Thymus (tissue), 11 donors: ENCODE results near the gene BMPER. TPM values are rescaled to one million over a fixed set of nuclear protein-coding genes. Genes with fewer than 3 reads are reported as not detected.

ENCODE experiments used
- DNase-seq, 9 donors: peaks; one replicate each; pipeline ENCODE4 v3.0.0-alpha.2; 2013; ENCODE audit warnings: low spot score in 9 of 9, low read depth in 6 of 9, missing footprints in 1 of 9
- H3K27ac ChIP-seq, 2 donors: one replicate each; pipeline ENCODE4 v1.5.1; 2013; ENCODE audit warnings: control low read depth in 1 of 2, low read depth in 1 of 2, low read length in 1 of 2, mild to moderate bottlenecking in 1 of 2, moderate library complexity in 1 of 2
- H3K27me3 ChIP-seq, 2 donors: one replicate each; pipeline ENCODE4 v1.5.1; 2013; ENCODE audit warnings: low read length in 1 of 2; ENCODE audit not compliant: control insufficient read depth in 2 of 2, insufficient read depth in 1 of 2
- H3K36me3 ChIP-seq, 2 donors: one replicate each; pipeline ENCODE4 v1.5.1; 2013; ENCODE audit warnings: low read length in 1 of 2, mild to moderate bottlenecking in 1 of 2, moderate library complexity in 1 of 2; ENCODE audit not compliant: control insufficient read depth in 2 of 2, insufficient read depth in 2 of 2
- H3K4me1 ChIP-seq, 2 donors: one replicate each; pipeline ENCODE4 v1.5.1; 2013; ENCODE audit warnings: low read length in 2 of 2; ENCODE audit not compliant: control insufficient read depth in 2 of 2, insufficient read depth in 2 of 2
- H3K4me3 ChIP-seq, 2 donors: one replicate each; pipeline ENCODE4 v1.5.1; 2013; ENCODE audit warnings: low read length in 2 of 2, control low read depth in 1 of 2, mild to moderate bottlenecking in 1 of 2
- H3K9me3 ChIP-seq, 2 donors: one replicate each; pipeline ENCODE4 v1.5.1; 2013; ENCODE audit warnings: low read length in 1 of 2, mild to moderate bottlenecking in 1 of 2; ENCODE audit not compliant: control insufficient read depth in 2 of 2, insufficient read depth in 1 of 2
- WGBS: extraction: QIAGEN DNeasy Blood & Tissue Kit; methylation state at CpG from one replicate; pipeline ENCODE4 v1.1.7; 2013; 5-methylcytosine and 5-hydroxymethylcytosine counted together
- polyA plus RNA-seq: library from polyadenylated mRNA; stranded (reverse); fragments of 200-250 nt; gene quantifications from one replicate; pipeline ENCODE4 v1.2.3, GENCODE V29; 2013
- total RNA-seq: library from RNA; stranded (reverse); fragments of 120-200 nt; gene quantifications from one replicate; pipeline ENCODE4 v1.2.4, GENCODE V29; 2013
- donor health status: healthy.

BMPER gene
- total and polyA plus RNA-seq, 2 donors = 1.0 to 4.5 TPM

DNA sequence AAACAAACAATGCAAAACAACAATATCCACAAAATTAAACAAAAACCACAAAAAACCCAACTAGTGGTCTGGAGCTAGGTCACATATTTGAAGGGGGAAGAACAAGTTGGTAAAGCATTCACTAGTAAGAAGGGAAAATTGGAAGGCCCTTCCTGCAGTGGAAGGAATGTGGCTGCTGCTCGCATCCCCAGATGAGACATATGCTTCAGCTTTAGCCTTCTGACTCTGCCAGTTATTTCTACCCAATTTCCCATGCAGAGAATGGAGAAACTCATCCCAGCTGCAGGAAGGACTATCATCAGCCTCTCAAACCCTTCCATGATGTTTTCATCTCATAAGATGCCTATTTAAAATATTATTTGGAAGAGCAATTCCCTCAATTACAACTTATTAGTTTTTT lies 176.6 kb downstream of the BMPER start:
- Histone ChIP-seq H3K9me3 (no peaks in the 10 kb centered on the region), H3K36me3 (no peaks in the 10 kb centered on the region), H3K4me3 (no peak overlapping the region), H3K4me1 (no peaks in the 10 kb centered on the region), H3K27ac (no peak overlapping the region), H3K27me3 (no peaks in the 10 kb centered on the region)
- WGBS = 93% methylated on average over 1 of the region's 1 CpG
- DNase-seq = no peak

GRCh38 chr7:34083440-34083839 lies 178.1 kb downstream of the BMPER start:
- DNase-seq = no peak

DNA sequence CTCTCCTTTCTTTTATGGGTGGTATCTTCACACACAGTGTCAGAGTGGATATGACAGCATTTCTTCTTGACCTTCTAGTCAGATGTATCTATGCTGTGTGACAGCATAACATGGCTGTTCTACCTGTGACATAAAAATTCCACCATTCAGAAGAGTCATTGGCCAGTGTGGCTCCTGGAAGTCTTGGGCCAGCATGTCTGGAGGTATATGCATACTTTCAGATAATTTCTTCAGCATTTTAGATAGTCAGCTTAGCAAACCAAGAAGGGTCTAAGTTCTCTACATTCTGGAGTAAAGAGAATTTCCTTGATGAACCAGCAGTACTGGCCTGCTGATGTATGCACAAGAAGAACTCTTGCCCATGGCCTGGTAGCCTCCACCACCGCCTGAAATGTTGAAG lies 179.3 kb downstream of the BMPER start:
- Histone ChIP-seq H3K27me3 (no peaks in the 10 kb centered on the region), H3K4me1 (no peaks in the 10 kb centered on the region), H3K9me3 (no peaks in the 10 kb centered on the region), H3K27ac (no peak overlapping the region), H3K4me3 (no peak overlapping the region), H3K36me3 (no peaks in the 10 kb centered on the region)
- DNase-seq = no peak
- WGBS = 96% methylated on average over 1 of the region's 1 CpG

More at GRCh38 chr7:34083440-34083839, 178.1 kb downstream of the BMPER start:
- Histone ChIP-seq H3K9me3 (no peaks in the 10 kb centered on the region), H3K27me3 (no peaks in the 10 kb centered on the region), H3K36me3 (no peaks in the 10 kb centered on the region), H3K4me1 (no peaks in the 10 kb centered on the region), H3K27ac (no peak overlapping the region), H3K4me3 (no peak overlapping the region)

- Histone ChIP-seq H3K27me3 (no peaks in the 10 kb centered on the region), H3K36me3 (no peaks in the 10 kb centered on the region), H3K4me3 (no peak overlapping the region), H3K4me1 (no peaks in the 10 kb centered on the region), H3K9me3 (no peaks in the 10 kb centered on the region), H3K27ac (no peak overlapping the region)
- no peak for DNase-seq
- 94% methylated on average over 5 of the region's 5 CpGs for WGBS
Measured at GRCh38 chr7:34086064-34086463, 180.7 kb downstream of the BMPER start.

- WGBS = 92% methylated on average over 5 of the region's 5 CpGs
- DNase-seq = no peak
- no peaks in the 10 kb centered on the region for H3K4me1 ChIP-seq
- H3K4me3 ChIP-seq = no peak overlapping the region
- no peaks in the 10 kb centered on the region for H3K27me3 ChIP-seq
- H3K27ac ChIP-seq = no peak overlapping the region
- H3K9me3 ChIP-seq = no peaks in the 10 kb centered on the region
- H3K36me3 ChIP-seq = no peaks in the 10 kb centered on the region
Measured at GRCh38 chr7:34086981-34087380, 181.6 kb downstream of the BMPER start.

- no peak for DNase-seq
Measured at GRCh38 chr7:34087892-34088891, 182.9 kb downstream of the BMPER start.

GRCh38 chr7:34090816-34091215 lies 185.5 kb downstream of the BMPER start:
- Histone ChIP-seq H3K36me3 (no peaks in the 10 kb centered on the region), H3K4me1 (no peaks in the 10 kb centered on the region), H3K9me3 (peaks cover 0 to 3% of the 10 kb centered on the region in 2 donors), H3K4me3 (no peak overlapping the region), H3K27ac (no peak overlapping the region), H3K27me3 (no peaks in the 10 kb centered on the region)
- DNase-seq = no peak
- WGBS = 80% methylated on average over 5 of the region's 5 CpGs

More at GRCh38 chr7:34087892-34088891, 182.9 kb downstream of the BMPER start:
- Histone ChIP-seq H3K27ac (no peak overlapping the region), H3K4me3 (no peak overlapping the region), H3K9me3 (no peaks in the 10 kb centered on the region), H3K4me1 (no peaks in the 10 kb centered on the region), H3K27me3 (no peaks in the 10 kb centered on the region), H3K36me3 (no peaks in the 10 kb centered on the region)
- WGBS = 95% methylated on average over 10 of the region's 10 CpGs

GRCh38 chr7:34091321-34091917 lies 186.1 kb downstream of the BMPER start:
- no peak overlapping the region for H3K4me3 ChIP-seq
- peaks cover 0 to 4% of the 10 kb centered on the region in 2 donors for H3K4me1 ChIP-seq
- H3K36me3 ChIP-seq = no peaks in the 10 kb centered on the region
- H3K27me3 ChIP-seq = no peaks in the 10 kb centered on the region
- peak in 2 of 9 donors; percentile 5 to 8 for DNase-seq
- 34% methylated on average over 4 of the region's 4 CpGs for WGBS
- H3K9me3 ChIP-seq = peaks cover 0 to 3% of the 10 kb centered on the region in 2 donors
- no peak overlapping the region for H3K27ac ChIP-seq

GRCh38 chr7:34093276-34093675 lies 187.9 kb downstream of the BMPER start:
- no peaks in the 10 kb centered on the region for H3K27me3 ChIP-seq
- DNase-seq = no peak
- WGBS = 96% methylated on average over 3 of the region's 3 CpGs
- H3K27ac ChIP-seq = no peak overlapping the region
- H3K36me3 ChIP-seq = no peaks in the 10 kb centered on the region
- H3K9me3 ChIP-seq = peaks cover 0 to 3% of the 10 kb centered on the region in 2 donors
- H3K4me1 ChIP-seq = peaks cover 0 to 4% of the 10 kb centered on the region in 2 donors
- H3K4me3 ChIP-seq = no peak overlapping the region
